H7 (cell line): Measurements from ENCODE around the gene PHF20. TPM values are rescaled to one million over a fixed set of nuclear protein-coding genes. Genes with fewer than 3 reads are reported as not detected.
A peak's percentile ranks its signal among the peaks of the same experiment; 100 is the strongest.
"Not testable (repeated sequence)": the region's sequence is repeated elsewhere in the genome, so short reads cannot be mapped to it uniquely, and the experiment has no call there.

Experiments
- DNase-seq: peaks from one replicate; pipeline ENCODE4 v3.0.0; 2012
- H3K27me3 ChIP-seq: 2 replicates; pipeline ENCODE4 v1.6.0; 2011; ENCODE audit warnings: mild to moderate bottlenecking, low read length; ENCODE audit not compliant: control insufficient read depth, insufficient read depth
- H3K36me3 ChIP-seq: replicated peaks from 2 replicates; pipeline ENCODE4 v1.5.1; 2011; ENCODE audit warnings: low read length; ENCODE audit not compliant: control insufficient read depth, insufficient read depth
- H3K4me3 ChIP-seq: 2 replicates; pipeline ENCODE4 v1.5.1; 2011; ENCODE audit warnings: low read depth, mild to moderate bottlenecking, control low read depth, low read length, moderate library complexity; ENCODE audit not compliant: insufficient read depth
- total RNA-seq: library from RNA; depleted of rRNA; stranded (reverse); fragments of >200 nt; shearing (Covaris generic); gene quantifications from 2 replicates; pipeline ENCODE4 v1.2.3, GENCODE V29; 2014

PHF20 gene
- total RNA-seq, 1 experiment from 2014 or later = 31.2 TPM

GRCh38 chr20:35734777-35735649, 36.8 kb upstream of the PHF20 start:
- H3K4me3 ChIP-seq = no peak overlapping the region
- no peak for DNase-seq
- H3K36me3 ChIP-seq = peaks cover 80% of the 10 kb centered on the region
- H3K27me3 ChIP-seq = no peaks in the 10 kb centered on the region

- Histone ChIP-seq H3K27me3 (no peaks in the 10 kb centered on the region), H3K36me3 (peaks cover 76% of the 10 kb centered on the region), H3K4me3 (no peak overlapping the region)
- no peak for DNase-seq
Measured at GRCh38 chr20:35735826-35736470, 35.9 kb upstream of the PHF20 start.

- Histone ChIP-seq H3K36me3 (peaks cover 62% of the 10 kb centered on the region), H3K4me3 (no peak overlapping the region)
Measured at GRCh38 chr20:35737865-35738333, 33.9 kb upstream of the PHF20 start.

GRCh38 chr20:35738410-35739179, 33.2 kb upstream of the PHF20 start:
- no peaks in the 10 kb centered on the region for H3K27me3 ChIP-seq
- H3K36me3 ChIP-seq = peaks cover 57% of the 10 kb centered on the region
- no peak overlapping the region for H3K4me3 ChIP-seq
- no peak for DNase-seq

More at GRCh38 chr20:35737865-35738333, 33.9 kb upstream of the PHF20 start:
- no peak for DNase-seq
- H3K27me3 ChIP-seq = no peaks in the 10 kb centered on the region

GRCh38 chr20:35739294-35740163, 32.3 kb upstream of the PHF20 start:
- no peak for DNase-seq
- Histone ChIP-seq H3K36me3 (peaks cover 49% of the 10 kb centered on the region), H3K27me3 (no peaks in the 10 kb centered on the region), H3K4me3 (no peak overlapping the region)

- Histone ChIP-seq H3K4me3 (peak within 1 kb of the TSS; percentile 96), H3K36me3 (peaks cover 27% of the 10 kb centered on the region), H3K27me3 (no peaks in the 10 kb centered on the region)
- DNase-seq = peak; percentile 95
Measured at GRCh38 chr20:35741892-35742740, 29.7 kb upstream of the PHF20 start, which contains the start of gene RBM39. Gene RBM39 (minus strand): TSS chr20:35742260. CDS start chr20:35740874, 1,386 bp downstream.

- H3K4me3 ChIP-seq = peak overlapping the region; percentile 66
- no peaks in the 10 kb centered on the region for H3K27me3 ChIP-seq
- H3K36me3 ChIP-seq = peaks cover 23% of the 10 kb centered on the region
- no peak for DNase-seq
Measured at GRCh38 chr20:35742741-35743523, 28.9 kb upstream of the PHF20 start.

GRCh38 chr20:35743693-35744491, 27.9 kb upstream of the PHF20 start:
- Histone ChIP-seq H3K27me3 (no peaks in the 10 kb centered on the region), H3K4me3 (no peak overlapping the region), H3K36me3 (peaks cover 13% of the 10 kb centered on the region)
- no peak for DNase-seq

- H3K36me3 ChIP-seq, H3K27me3 ChIP-seq, DNase-seq: not testable (repeated sequence)
Measured at GRCh38 chr20:35744492-35744841, 27.3 kb upstream of the PHF20 start.

GRCh38 chr20:35750611-35751010, 21.2 kb upstream of the PHF20 start:
- Histone ChIP-seq H3K36me3 (no peaks in the 10 kb centered on the region), H3K27me3 (no peaks in the 10 kb centered on the region), H3K4me3 (no peak overlapping the region)
- DNase-seq = no peak

More at GRCh38 chr20:35744492-35744841, 27.3 kb upstream of the PHF20 start:
- not testable (repeated sequence) for H3K4me3 ChIP-seq

GRCh38 chr20:35756404-35756803, 15.4 kb upstream of the PHF20 start:
- Histone ChIP-seq H3K27me3 (no peaks in the 10 kb centered on the region), H3K36me3 (no peaks in the 10 kb centered on the region), H3K4me3 (no peak overlapping the region)
- no peak for DNase-seq
